ENCODE results near the gene SRBD1.

SRBD1 gene

GRCh38 chr2:45631955-45632354 lies 20.9 kb upstream of the SRBD1 start:
- no peak for DNase-seq (ENCODE audit: low read depth)

GRCh38 chr2:45631319-45631718 lies 20.3 kb upstream of the SRBD1 start:
- no peak for DNase-seq (ENCODE audit: low read depth)

GRCh38 chr2:45629971-45630370 lies 18.9 kb upstream of the SRBD1 start:
- no peak for DNase-seq (ENCODE audit: low read depth)

- no peak for DNase-seq (ENCODE audit: low read depth)
Observed at GRCh38 chr2:45627911-45628310, 16.8 kb upstream of the SRBD1 start.

GRCh38 chr2:45626387-45627221 lies 15.5 kb upstream of the SRBD1 start:
- DNase-seq (ENCODE audit: low read depth) = no peak

GRCh38 chr2:45625824-45626223 lies 14.8 kb upstream of the SRBD1 start:
- no peak for DNase-seq (ENCODE audit: low read depth)

DNA sequence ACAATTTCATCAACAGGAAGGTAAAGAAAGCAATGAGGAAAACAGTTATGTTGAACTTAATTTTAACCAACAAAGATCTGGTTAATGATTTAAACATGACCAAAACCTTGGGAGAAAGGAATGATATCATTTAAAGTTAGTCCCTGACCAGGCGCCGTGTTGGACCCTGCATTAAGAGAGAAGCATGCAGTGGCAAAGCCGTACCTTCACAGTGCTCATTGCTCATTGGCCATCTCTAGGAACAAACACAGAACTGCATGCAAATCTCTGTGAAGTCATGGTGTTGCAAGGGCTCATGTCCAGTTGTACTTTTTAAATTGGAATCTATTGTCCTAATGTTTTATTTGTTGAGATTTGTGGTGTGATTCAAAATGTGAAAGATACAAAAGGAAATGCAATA lies 12.0 kb upstream of the SRBD1 start:
- DNase-seq (ENCODE audit: low read depth) = no peak

DNA sequence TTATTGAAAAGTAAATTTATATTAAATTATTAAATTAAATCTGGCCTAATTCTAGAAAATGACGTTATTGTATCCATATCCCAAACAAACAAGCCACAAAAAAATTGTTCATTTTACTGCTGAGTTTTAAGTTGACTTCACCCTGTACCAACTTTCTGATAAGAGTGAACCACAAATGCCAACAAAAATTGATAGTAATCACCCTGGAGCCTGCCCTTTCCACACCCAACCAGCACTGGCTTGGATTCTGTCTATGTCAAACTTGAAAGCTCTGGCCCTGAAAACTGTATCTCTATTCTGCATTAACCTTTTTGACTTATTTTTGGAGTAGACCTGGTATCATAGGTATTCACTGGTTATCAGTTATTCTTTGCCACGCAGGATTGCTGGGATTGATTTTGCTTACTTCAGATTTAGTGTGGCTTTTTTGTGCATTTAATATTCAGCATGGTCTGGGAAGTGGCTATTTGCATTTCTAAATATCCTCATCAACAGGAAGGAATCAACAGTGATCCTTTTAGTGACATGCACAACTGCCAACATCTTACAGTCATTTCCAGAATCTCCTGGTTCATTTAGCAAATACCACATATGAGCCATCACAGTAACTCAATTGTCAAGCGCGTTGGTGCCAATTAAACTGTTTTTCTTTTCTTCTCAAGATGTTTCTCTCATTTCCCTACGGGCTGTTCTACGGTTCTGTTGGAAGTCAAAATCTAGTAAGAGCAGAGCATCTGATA lies 11.4 kb upstream of the SRBD1 start:
- DNase-seq (ENCODE audit: low read depth) = no peak

DNA sequence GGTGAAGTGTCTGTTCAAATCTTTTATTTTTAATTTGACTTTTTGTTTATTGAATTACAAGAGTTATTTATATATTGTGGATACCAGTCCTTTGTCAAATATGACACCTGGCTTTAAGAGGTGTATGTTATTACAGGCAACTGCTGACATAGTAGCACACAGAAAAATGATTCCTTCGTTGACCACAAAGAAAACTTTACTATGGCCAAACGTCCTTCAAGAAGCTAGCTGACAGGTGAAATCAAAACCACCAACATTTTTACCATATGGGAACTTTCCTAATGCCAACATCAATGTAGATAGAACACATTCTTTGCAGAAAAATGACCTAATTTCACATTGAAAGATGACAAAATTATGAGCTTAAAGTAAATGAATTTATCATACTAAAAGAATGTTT lies 6.4 kb upstream of the SRBD1 start:
- DNase-seq (ENCODE audit: low read depth) = no peak

GRCh38 chr2:45616658-45617411 lies 5.8 kb upstream of the SRBD1 start:
- DNase-seq (ENCODE audit: low read depth) = no peak

DNA sequence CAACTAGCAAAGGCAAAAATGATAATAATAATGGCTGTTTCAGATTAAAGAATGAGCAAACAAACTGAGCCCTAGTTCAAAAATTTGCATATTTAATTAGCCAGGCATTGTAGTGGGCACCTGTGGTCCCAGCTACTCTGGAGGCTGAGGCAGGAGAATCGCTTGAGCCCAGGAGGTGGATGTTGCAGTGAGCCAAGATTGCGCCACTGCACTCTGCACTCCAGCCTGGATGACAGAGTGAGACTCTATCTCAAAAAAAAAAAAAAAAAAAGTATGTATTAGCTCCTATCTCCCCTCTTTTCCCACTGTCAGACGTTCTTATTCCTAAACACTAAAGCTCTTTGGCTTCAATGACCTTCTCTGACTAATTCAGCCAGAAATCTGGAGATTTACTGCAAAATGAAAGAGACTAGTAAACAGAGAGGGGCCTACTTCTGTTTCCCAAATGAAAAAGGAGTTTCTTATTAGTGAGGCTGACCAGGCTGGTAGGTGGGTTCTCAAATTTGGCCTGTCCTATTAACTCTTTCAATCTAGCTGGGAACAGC lies 3.9 kb upstream of the SRBD1 start:
- no peak for DNase-seq (ENCODE audit: low read depth)

DNA sequence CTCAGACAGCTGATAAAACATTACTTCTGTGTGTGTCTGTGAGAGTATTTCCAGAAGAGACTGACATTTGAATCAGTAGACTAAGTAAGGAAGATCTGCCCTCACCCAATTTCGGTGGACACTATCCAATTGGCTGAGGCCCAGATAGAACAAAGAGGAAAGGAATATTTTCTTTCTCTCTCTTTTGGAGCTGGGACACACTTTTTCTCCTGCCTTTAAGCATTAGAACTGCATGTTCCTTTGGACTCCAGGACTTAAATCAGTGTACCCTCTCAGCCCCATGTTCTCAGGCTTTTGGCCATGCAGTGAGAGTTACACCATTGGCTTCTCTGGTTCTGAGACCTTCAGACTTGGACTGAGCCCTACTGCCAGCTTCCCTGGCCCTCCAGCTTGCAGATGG lies 3.3 kb upstream of the SRBD1 start:
- DNase-seq (ENCODE audit: low read depth) = no peak

- DNase-seq (ENCODE audit: low read depth) = no peak
Observed at GRCh38 chr2:45612731-45613130, 1.7 kb upstream of the SRBD1 start.

GRCh38 chr2:45612285-45612684 lies 1.2 kb upstream of the SRBD1 start:
- DNase-seq (ENCODE audit: low read depth) = no peak

DNA sequence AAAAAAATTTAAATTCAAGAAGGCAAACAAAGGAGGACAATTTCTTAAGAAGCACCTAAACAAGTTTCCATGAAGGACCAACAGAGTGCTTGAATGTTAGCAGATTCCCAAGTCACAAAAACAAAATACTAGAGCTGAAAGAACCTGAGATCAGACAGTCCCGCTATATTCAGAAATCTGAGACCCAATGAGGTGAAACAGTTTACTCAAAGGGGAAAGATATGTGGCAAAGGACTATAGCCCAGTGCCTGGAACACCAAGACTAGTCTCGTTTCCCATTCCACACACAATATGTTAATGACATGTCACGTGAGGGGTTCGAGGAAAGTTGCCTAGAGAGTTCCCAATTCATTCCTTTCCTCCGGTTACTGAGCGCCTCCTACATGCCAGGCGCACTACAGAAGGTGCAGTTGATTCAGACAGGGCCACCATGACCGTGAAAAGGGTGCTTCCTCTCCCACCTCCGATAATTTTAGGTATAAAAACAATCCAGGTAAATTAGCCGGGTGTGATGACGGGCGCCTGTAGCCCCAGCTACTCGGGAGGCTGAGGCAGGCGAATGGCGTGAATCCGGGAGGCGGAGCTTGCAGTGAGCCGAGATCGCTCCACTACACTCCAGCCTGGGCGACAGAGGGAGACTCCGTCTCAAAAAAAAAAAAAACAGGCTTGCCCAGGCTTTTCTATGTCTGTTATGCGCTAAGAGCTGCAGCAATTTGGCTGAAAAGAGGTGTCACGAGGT lies 617 bp downstream of the SRBD1 start:
- no peak for DNase-seq (ENCODE audit: low read depth)

- DNase-seq (ENCODE audit: low read depth) = no peak
Observed at GRCh38 chr2:45607701-45608100, 3.4 kb downstream of the SRBD1 start.

DNA sequence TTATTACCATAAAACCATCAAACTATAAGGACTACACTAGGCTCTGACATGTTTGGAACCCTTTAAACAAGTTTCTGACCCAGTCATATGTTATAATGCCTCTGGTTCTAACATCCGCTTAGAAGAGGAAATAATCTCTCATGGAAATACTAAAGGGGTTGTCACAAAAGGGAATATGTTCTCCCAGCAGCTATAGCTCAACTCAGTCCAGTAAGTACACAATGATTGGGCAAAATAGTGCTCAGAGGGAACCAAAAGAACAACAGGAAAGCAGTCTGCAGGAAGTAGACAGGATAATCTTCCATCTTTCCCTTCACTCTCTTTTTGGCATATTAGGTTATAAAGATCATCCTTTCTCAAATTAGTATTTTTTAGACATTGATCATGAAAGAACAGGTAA lies 4.3 kb downstream of the SRBD1 start:
- DNase-seq (ENCODE audit: low read depth) = no peak

GRCh38 chr2:45605116-45605515 lies 6.0 kb downstream of the SRBD1 start:
- no peak for DNase-seq (ENCODE audit: low read depth)

- DNase-seq (ENCODE audit: low read depth) = no peak
Observed at GRCh38 chr2:45602624-45603023, 8.4 kb downstream of the SRBD1 start.

DNA sequence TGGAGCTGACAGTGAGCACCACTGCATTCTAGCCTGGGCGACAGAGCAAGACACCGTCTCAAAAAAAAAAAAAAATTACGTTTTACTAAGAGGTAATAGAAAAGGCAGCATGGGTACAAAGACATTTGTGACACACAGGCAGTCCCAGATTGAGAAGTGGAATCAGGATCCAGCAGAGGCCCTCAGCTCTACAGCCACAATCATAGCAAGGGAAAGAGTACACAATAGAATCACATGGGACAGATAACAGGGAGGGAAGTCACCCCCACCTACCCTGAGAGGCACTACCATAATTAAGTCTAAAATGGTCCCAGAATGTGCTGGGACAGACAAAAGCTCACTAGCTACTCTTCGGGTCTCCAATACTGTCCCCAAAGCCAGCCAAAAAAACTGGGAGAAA lies 12.5 kb downstream of the SRBD1 start:
- no peak for DNase-seq (ENCODE audit: low read depth)

DNA sequence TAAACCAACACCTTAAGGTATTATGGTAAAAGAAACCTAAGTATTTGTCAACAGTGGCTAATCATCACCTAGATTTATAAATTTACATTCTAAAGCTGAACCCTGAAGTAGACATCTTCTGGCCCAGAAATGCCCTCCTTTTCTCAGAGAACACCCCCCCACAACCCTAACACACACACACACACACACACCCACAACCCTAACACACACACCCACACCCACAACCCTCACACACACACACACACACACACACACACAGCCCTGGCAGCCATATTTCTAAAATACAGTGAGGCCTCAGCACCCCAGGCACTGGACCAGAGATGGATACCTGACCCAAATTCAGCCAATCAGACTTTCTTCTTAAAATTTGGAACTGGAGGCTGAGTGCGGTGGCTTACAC lies 14.3 kb downstream of the SRBD1 start:
- DNase-seq (ENCODE audit: low read depth) = no peak
